CD4-positive, CD25-positive, alpha-beta regulatory T cell (primary cell): Measurements from ENCODE around the gene FUCA2. TPM values are rescaled to one million over a fixed set of nuclear protein-coding genes. Genes with fewer than 3 reads are reported as not detected.
A peak's percentile ranks its signal among the peaks of the same experiment; 100 is the strongest.

Source experiments
- ATAC-seq, 2 donors: fragments of 150-1000 bp; cut with Tn5 transposase; one replicate each; pipeline ENCODE4 v1.10.0; 2021; ENCODE audit warnings: low read depth in 2 of 2, moderate number of reproducible peaks in 2 of 2, moderate library complexity in 1 of 2
- DNase-seq, 3 donors: peaks; one replicate each; pipeline versions ENCODE4 v3.0.0 to v3.0.0-alpha.2; 2012 to 2022; ENCODE audit warnings: mixed read lengths in 1 of 3
- H3K27ac ChIP-seq: one replicate; pipeline ENCODE4 v1.7.0; 2013; ENCODE audit warnings: mild to moderate bottlenecking, low read length; ENCODE audit not compliant: insufficient read depth, poor library complexity, severe bottlenecking
- H3K27me3 ChIP-seq: one replicate; pipeline ENCODE4 v1.7.0; 2013; ENCODE audit warnings: low read length; ENCODE audit not compliant: control insufficient read depth, insufficient read depth
- H3K36me3 ChIP-seq: one replicate; pipeline ENCODE4 v1.7.0; 2013; ENCODE audit warnings: mild to moderate bottlenecking, low read length, moderate library complexity; ENCODE audit not compliant: control insufficient read depth, insufficient read depth
- H3K4me1 ChIP-seq: 2 replicates; pipeline ENCODE4 v1.7.0; 2013; ENCODE audit warnings: mild to moderate bottlenecking, low read length; ENCODE audit not compliant: insufficient read depth, control insufficient read depth, poor library complexity, severe bottlenecking
- H3K4me3 ChIP-seq: one replicate; pipeline ENCODE4 v1.7.0; 2013; ENCODE audit warnings: low read depth, mild to moderate bottlenecking, low read length, moderate library complexity
- H3K9me3 ChIP-seq, 2 experiments: 1 replicate in 1 of 2; 2 replicates in 1 of 2; pipeline ENCODE4 v1.7.0; 2013; ENCODE audit warnings: low read length in 2 of 2, mild to moderate bottlenecking in 1 of 2, moderate library complexity in 1 of 2; ENCODE audit not compliant: control insufficient read depth in 2 of 2
- H3K27ac Mint-ChIP-seq, 3 donors: one replicate each; pipeline ENCODE4 v1.8.0; 2020 to 2022; ENCODE audit warnings: mild to moderate bottlenecking in 3 of 3, mixed read lengths in 3 of 3, moderate library complexity in 2 of 3
- H3K27me3 Mint-ChIP-seq: one replicate; pipeline ENCODE4 v1.8.0; 2022; ENCODE audit warnings: mild to moderate bottlenecking, mixed read lengths
- H3K36me3 Mint-ChIP-seq: one replicate; pipeline ENCODE4 v1.8.0; 2020; ENCODE audit warnings: mixed read lengths
- H3K4me1 Mint-ChIP-seq, 4 donors: one replicate each; pipeline ENCODE4 v1.8.0; 2020 to 2022; ENCODE audit warnings: mixed read lengths in 4 of 4, mild to moderate bottlenecking in 1 of 4
- H3K4me3 Mint-ChIP-seq, 4 donors: one replicate each; pipeline ENCODE4 v1.8.0; 2020 to 2022; ENCODE audit warnings: mild to moderate bottlenecking in 4 of 4, mixed read lengths in 4 of 4, moderate library complexity in 3 of 4
- H3K9me3 Mint-ChIP-seq, 7 donors: one replicate each; pipeline ENCODE4 v1.8.0; 2020 to 2022; ENCODE audit warnings: mixed read lengths in 7 of 7, mild to moderate bottlenecking in 3 of 7, moderate library complexity in 2 of 7
- polyA plus RNA-seq, 4 donors: library from polyadenylated mRNA; unstranded; fragments of 300-500 nt; fragmentation: Illumina TruSeq; gene quantifications; one replicate each; pipeline ENCODE4 v1.2.3, GENCODE V29; 2021
- total RNA-seq: library from RNA; stranded (reverse); gene quantifications from one replicate; pipeline ENCODE4 v1.2.3, GENCODE V29; 2022

FUCA2 gene
- total and polyA plus RNA-seq, 5 donors from 2014 or later: 6.1 to 23.6 (median 21.2) TPM

DNA sequence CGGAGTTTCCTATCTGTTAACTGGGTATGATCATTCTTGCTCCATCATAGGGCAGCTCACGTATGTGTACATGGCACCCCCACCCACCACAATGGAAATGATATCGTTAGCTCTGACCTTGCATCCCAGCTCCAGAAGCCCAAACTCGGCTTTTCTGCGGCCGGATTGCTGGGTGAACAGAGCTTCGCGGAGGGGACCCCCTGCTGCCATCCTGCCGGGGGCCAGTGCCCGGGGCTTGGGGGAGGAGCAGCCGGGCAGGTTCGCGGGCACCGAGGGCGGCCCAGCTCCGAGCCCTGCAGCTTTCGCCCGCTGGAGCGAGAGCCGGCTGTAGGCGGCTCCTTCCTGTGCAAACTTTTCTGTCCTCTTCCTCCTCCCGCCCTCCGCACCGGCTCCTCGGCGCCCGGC lies 24.9 kb upstream of the FUCA2 start:
- Mint-ChIP-seq H3K36me3 (no peaks in the 10 kb centered on the region), H3K9me3 (peaks cover 0 to 1% (median 0%) of the 10 kb centered on the region in 7 donors), H3K27me3 (no peaks in the 10 kb centered on the region), H3K4me1 (peaks cover 12 to 48% (median 36%) of the 10 kb centered on the region in 4 donors), H3K27ac (peak overlapping the region; percentile 60 to 96 (median 91)), H3K4me3 (peak overlapping the region; percentile 87 to 95 (median 94))
- no peaks in the 10 kb centered on the region for H3K36me3 ChIP-seq
- no peaks in the 10 kb centered on the region for H3K9me3 ChIP-seq
- no peaks in the 10 kb centered on the region for H3K27me3 ChIP-seq
- DNase-seq (peak; percentile 32 to 73 (median 47)), ATAC-seq (peak; percentile 56 to 59)
- H3K4me3 ChIP-seq: peak overlapping the region; percentile 70
- H3K27ac ChIP-seq: peak overlapping the region; percentile 62
- H3K4me1 ChIP-seq: peaks cover 48% of the 10 kb centered on the region

DNA sequence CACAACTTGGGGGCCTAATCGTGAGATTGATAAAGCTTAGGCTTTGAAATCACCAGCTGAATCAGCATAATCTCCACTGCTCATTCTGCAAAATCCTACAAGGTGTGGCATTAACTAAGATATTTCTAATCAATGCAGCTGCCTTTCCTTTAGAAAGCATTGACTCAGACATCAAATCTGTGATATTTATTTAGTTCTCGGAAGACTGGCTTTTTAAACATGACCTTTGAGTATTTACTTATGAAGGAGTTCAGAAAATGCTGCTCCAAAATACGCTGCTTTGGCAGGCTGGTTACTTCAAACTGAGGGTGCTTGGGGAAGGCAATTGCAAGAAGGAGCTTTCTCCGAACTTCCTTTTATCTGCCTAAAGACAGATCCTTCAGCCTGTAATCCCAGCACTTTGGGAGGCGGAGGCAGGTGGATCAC lies 23.7 kb upstream of the FUCA2 start:
- peak overlapping the region in 2 of 3 donors; percentile 48 to 52 for H3K27ac Mint-ChIP-seq
- ATAC-seq (no peak), DNase-seq (no peak)
- peaks cover 7 to 39% (median 28%) of the 10 kb centered on the region in 4 donors for H3K4me1 Mint-ChIP-seq
- H3K4me3 Mint-ChIP-seq: peak overlapping the region in 2 of 4 donors; percentile 22 to 40
- no peak overlapping the region for H3K4me3 ChIP-seq
- H3K9me3 ChIP-seq: no peaks in the 10 kb centered on the region
- no peaks in the 10 kb centered on the region for H3K36me3 Mint-ChIP-seq
- H3K27me3 Mint-ChIP-seq: no peaks in the 10 kb centered on the region
- peaks cover 35% of the 10 kb centered on the region for H3K4me1 ChIP-seq
- H3K9me3 Mint-ChIP-seq: peaks cover 0 to 1% (median 0%) of the 10 kb centered on the region in 7 donors
- no peaks in the 10 kb centered on the region for H3K27me3 ChIP-seq
- no peak overlapping the region for H3K27ac ChIP-seq
- no peaks in the 10 kb centered on the region for H3K36me3 ChIP-seq

DNA sequence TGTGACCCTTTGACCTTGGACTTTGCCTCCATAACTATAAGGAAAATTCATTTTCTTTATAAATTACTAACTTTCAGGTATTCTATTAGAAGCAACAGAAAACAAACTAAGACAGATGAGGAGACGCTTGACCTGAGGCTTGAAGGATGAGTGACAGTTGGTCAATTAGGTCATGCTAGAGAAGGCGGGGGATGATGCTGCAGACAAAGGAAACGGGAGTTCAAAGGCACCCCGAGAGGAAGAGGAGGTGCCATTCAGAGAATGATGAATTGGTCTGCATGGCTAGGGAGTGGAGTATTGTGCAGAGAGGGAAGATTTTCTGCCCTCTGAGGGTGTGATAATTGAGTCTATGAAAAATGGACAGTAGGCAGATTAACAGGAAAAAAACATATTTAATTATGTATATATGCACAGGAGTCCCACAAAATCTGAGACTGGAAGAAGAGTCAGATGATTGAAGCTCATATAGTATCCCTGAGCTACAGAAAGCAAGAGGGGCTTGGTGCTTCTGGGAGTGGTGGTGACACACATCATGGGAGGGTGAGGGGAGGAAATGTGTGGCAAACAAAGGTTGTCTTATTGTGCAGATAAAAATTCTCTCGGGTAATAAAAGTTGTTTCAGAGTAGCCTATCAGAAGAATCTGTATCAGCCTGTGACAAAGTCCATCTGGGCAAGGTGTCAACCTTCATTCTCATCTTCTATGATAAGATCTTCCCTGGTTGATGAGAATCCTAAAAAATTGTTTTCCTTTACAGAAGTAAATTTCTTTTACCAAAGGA lies 20.4 kb upstream of the FUCA2 start:
- Histone ChIP-seq H3K27me3 (no peaks in the 10 kb centered on the region), H3K36me3 (no peaks in the 10 kb centered on the region), H3K4me1 (peaks cover 21% of the 10 kb centered on the region), H3K4me3 (no peak overlapping the region), H3K9me3 (no peaks in the 10 kb centered on the region), H3K27ac (no peak overlapping the region)
- ATAC-seq: no peak
- H3K27me3 Mint-ChIP-seq: no peaks in the 10 kb centered on the region
- peaks cover 15 to 27% (median 19%) of the 10 kb centered on the region in 4 donors for H3K4me1 Mint-ChIP-seq
- no peak overlapping the region for H3K27ac Mint-ChIP-seq
- DNase-seq: peak in 1 of 3 donors; percentile 47
- peaks cover 3% of the 10 kb centered on the region for H3K36me3 Mint-ChIP-seq
- H3K4me3 Mint-ChIP-seq: no peak overlapping the region
- H3K9me3 Mint-ChIP-seq: peaks cover 0 to 1% (median 0%) of the 10 kb centered on the region in 7 donors

DNA sequence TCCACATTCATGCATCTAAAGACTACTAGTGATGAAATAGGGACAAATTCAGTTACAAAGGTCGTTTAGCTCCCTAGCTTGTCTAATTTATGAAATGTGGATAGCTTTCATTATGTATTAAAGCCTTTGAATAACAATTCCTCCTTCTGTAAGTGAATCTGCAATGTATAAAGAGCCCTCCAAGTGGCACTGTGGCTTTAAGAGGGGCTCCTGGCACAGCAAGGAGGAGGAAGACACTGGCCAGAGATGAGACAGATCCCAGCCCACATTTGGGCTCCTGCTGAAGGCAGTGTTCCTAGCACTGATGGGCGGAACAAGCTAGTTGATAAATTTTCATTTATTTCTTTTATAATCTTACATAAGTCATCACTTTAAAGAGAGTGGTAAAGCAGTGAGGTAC lies 17.6 kb upstream of the FUCA2 start:
- Histone ChIP-seq H3K36me3 (no peaks in the 10 kb centered on the region), H3K4me1 (peaks cover 14% of the 10 kb centered on the region), H3K27me3 (no peaks in the 10 kb centered on the region), H3K4me3 (peak overlapping the region; percentile 53), H3K9me3 (no peaks in the 10 kb centered on the region), H3K27ac (peak overlapping the region; percentile 45)
- peaks cover 7 to 20% (median 14%) of the 10 kb centered on the region in 4 donors for H3K4me1 Mint-ChIP-seq
- H3K36me3 Mint-ChIP-seq: peaks cover 7% of the 10 kb centered on the region
- no peaks in the 10 kb centered on the region for H3K9me3 Mint-ChIP-seq
- DNase-seq (no peak), ATAC-seq (peak in 1 of 2 donors; percentile 43)
- peak overlapping the region; percentile 5 to 93 (median 93) for H3K27ac Mint-ChIP-seq
- no peaks in the 10 kb centered on the region for H3K27me3 Mint-ChIP-seq
- H3K4me3 Mint-ChIP-seq: no peak overlapping the region

DNA sequence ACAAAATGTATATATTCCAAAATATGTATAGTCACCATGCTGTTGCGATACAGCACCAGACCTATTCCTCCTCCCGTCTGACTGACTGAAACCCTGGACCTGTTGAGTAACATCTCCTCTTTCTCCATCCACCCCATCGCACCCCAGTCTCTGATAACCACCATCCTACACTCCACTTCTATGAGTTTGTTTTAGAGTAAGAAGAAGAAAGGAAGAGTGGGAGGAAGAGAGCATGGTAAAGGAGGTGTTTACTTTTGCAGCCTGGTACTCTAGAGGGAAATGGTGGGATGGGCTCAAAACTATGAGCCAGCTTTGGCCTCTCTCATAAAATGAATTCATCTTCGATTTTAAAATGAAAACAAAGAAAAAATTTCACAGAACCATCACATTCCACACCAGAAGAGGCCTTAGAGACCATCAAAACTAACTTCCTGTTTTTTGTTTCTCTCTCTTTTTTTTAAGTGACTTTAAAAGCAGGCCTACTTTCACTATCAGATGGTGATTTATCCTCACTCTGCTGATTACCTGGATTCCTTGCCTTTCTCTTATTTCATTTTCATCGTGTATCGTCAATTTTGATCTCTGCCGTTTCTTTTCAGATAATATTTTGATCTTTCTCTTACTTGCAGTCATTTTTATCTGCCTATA lies 16.8 kb upstream of the FUCA2 start:
- H3K27ac ChIP-seq: peak overlapping the region; percentile 45
- DNase-seq: peak in 2 of 3 donors; percentile 21 to 47

DNA sequence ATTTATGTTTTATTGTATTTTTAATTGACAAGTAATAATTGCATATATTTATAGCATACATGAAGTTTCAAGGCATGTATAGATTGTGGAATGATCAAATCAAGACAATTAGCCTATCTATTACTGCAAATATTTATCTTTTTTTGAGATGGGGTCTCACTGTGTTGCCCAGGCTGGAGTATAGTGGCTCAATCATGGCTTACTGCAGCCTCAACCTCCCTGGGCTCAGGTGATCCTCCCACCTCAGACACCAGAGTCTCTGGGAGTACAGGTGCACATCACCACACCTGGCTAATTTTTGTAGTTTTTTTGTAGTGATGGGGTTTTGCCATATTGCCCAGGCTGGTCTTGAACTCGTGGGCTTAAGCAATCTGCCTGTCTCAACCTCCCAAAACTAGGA lies 16.2 kb upstream of the FUCA2 start:
- peak overlapping the region in 1 of 4 donors; percentile 0 for H3K4me3 Mint-ChIP-seq
- peaks cover 0 to 4% (median 0%) of the 10 kb centered on the region in 7 donors for H3K9me3 Mint-ChIP-seq
- Histone ChIP-seq H3K9me3 (no peaks in the 10 kb centered on the region), H3K36me3 (no peaks in the 10 kb centered on the region), H3K4me3 (no peak overlapping the region), H3K27ac (no peak overlapping the region), H3K27me3 (no peaks in the 10 kb centered on the region), H3K4me1 (peaks cover 14% of the 10 kb centered on the region)
- ATAC-seq (no peak), DNase-seq (no peak)
- peak overlapping the region in 1 of 3 donors; percentile 93 for H3K27ac Mint-ChIP-seq
- H3K27me3 Mint-ChIP-seq: no peaks in the 10 kb centered on the region
- H3K4me1 Mint-ChIP-seq: peaks cover 7 to 20% (median 15%) of the 10 kb centered on the region in 4 donors
- H3K36me3 Mint-ChIP-seq: peaks cover 7% of the 10 kb centered on the region

More for the DNA sequence above, 16.8 kb upstream of the FUCA2 start:
- Histone ChIP-seq H3K36me3 (no peaks in the 10 kb centered on the region), H3K4me3 (peak overlapping the region; percentile 53), H3K27me3 (no peaks in the 10 kb centered on the region), H3K4me1 (peaks cover 14% of the 10 kb centered on the region), H3K9me3 (no peaks in the 10 kb centered on the region)
- H3K4me1 Mint-ChIP-seq: peaks cover 7 to 20% (median 14%) of the 10 kb centered on the region in 4 donors
- H3K9me3 Mint-ChIP-seq: peaks cover 0 to 4% (median 0%) of the 10 kb centered on the region in 7 donors
- peak; percentile 58 to 60 for ATAC-seq
- H3K36me3 Mint-ChIP-seq: peaks cover 7% of the 10 kb centered on the region
- peak overlapping the region in 3 of 4 donors; percentile 0 to 63 (median 46) for H3K4me3 Mint-ChIP-seq
- no peaks in the 10 kb centered on the region for H3K27me3 Mint-ChIP-seq
- peak overlapping the region; percentile 93 to 98 (median 93) for H3K27ac Mint-ChIP-seq

DNA sequence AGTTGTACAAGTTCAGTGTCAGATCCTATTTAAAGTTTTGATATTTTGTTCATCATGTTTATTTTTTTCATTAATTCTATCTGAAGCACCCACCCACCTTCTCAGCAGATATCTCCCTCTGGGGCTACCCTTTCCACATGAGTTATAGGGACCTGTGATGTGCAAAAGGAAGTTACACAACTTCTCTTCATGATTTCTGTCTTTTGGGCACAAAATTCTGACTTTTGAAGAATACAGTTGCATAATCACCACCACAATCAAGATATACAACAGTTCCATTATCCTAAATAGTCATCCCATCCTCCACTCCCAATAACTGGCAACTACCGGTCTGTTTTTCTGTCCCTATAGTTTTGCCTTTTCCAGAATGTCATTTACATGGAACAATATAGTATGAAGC lies 13.8 kb upstream of the FUCA2 start:
- Mint-ChIP-seq H3K27me3 (no peaks in the 10 kb centered on the region), H3K27ac (no peak overlapping the region), H3K9me3 (peaks cover 0 to 4% (median 0%) of the 10 kb centered on the region in 7 donors), H3K36me3 (peaks cover 13% of the 10 kb centered on the region), H3K4me3 (no peak overlapping the region), H3K4me1 (peaks cover 7 to 21% (median 16%) of the 10 kb centered on the region in 4 donors)
- ATAC-seq: no peak
- Histone ChIP-seq H3K27me3 (no peaks in the 10 kb centered on the region), H3K4me1 (peaks cover 14% of the 10 kb centered on the region), H3K27ac (no peak overlapping the region), H3K36me3 (no peaks in the 10 kb centered on the region), H3K4me3 (no peak overlapping the region), H3K9me3 (no peaks in the 10 kb centered on the region)
- no peak for DNase-seq
